H7 (cell line): ENCODE results near the gene CBX7. TPM values are rescaled to one million over a fixed set of nuclear protein-coding genes. Genes with fewer than 3 reads are reported as not detected.
A peak's percentile ranks its signal among the peaks of the same experiment; 100 is the strongest.

ENCODE experiments used
- DNase-seq: peaks from one replicate; pipeline ENCODE4 v3.0.0; 2012
- H3K27me3 ChIP-seq: 2 replicates; pipeline ENCODE4 v1.6.0; 2011; ENCODE audit warnings: mild to moderate bottlenecking, low read length; ENCODE audit not compliant: control insufficient read depth, insufficient read depth
- H3K36me3 ChIP-seq: replicated peaks from 2 replicates; pipeline ENCODE4 v1.5.1; 2011; ENCODE audit warnings: low read length; ENCODE audit not compliant: control insufficient read depth, insufficient read depth
- H3K4me3 ChIP-seq: 2 replicates; pipeline ENCODE4 v1.5.1; 2011; ENCODE audit warnings: low read depth, mild to moderate bottlenecking, control low read depth, low read length, moderate library complexity; ENCODE audit not compliant: insufficient read depth
- total RNA-seq: library from RNA; depleted of rRNA; stranded (reverse); fragments of >200 nt; shearing (Covaris generic); gene quantifications from 2 replicates; pipeline ENCODE4 v1.2.3, GENCODE V29; 2014; rRNA removed

The CBX7 gene
- total RNA-seq, 1 experiment from 2014 or later = 4.5 TPM

DNA sequence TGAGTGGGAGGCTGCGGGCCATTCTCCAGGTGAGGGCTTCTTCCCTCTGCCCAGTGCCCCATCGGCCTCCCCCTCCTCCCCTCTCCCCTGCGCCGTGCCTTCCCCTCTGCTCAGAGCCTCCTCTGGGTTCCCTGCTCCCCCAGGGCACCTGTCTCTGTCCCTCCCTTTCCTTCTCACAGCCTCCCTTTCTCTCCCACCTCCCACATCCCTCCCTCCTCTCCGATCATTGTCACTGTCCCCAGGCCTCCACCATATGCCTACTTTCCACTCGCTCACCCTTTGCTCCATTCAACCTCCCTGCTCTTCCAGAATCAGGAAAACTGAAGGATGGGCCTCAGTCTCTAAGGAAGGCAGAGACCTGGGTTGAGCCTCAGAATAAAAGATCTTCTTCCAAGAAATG, 65.4 kb downstream of the CBX7 start:
- Histone ChIP-seq H3K27me3 (no peaks in the 10 kb centered on the region), H3K36me3 (no peaks in the 10 kb centered on the region), H3K4me3 (no peak overlapping the region)
- peak; percentile 27 for DNase-seq

- DNase-seq = peak; percentile 10
- Histone ChIP-seq H3K4me3 (no peak overlapping the region), H3K27me3 (no peaks in the 10 kb centered on the region), H3K36me3 (no peaks in the 10 kb centered on the region)
These were observed 67.8 kb downstream of the CBX7 start for GRCh38 chr22:39084666-39085065.

GRCh38 chr22:39083212-39084165, 69.0 kb downstream of the CBX7 start:
- Histone ChIP-seq H3K36me3 (no peaks in the 10 kb centered on the region), H3K4me3 (no peak overlapping the region)
- peak; percentile 27 for DNase-seq

GRCh38 chr22:39081598-39081997, 70.9 kb downstream of the CBX7 start:
- H3K36me3 ChIP-seq = no peaks in the 10 kb centered on the region
- no peaks in the 10 kb centered on the region for H3K27me3 ChIP-seq
- DNase-seq = peak; percentile 26
- no peak overlapping the region for H3K4me3 ChIP-seq

More at GRCh38 chr22:39083212-39084165, 69.0 kb downstream of the CBX7 start:
- no peaks in the 10 kb centered on the region for H3K27me3 ChIP-seq

GRCh38 chr22:39081016-39081415, 71.5 kb downstream of the CBX7 start:
- peak; percentile 10 for DNase-seq
- H3K36me3 ChIP-seq = no peaks in the 10 kb centered on the region
- no peaks in the 10 kb centered on the region for H3K27me3 ChIP-seq
- no peak overlapping the region for H3K4me3 ChIP-seq

Other genes starting within 250 kb of the CBX7 start
- not detected in 2 replicates for gene APOBEC3A, start 195.1 kb downstream of the CBX7 start, total RNA-seq
- gene APOBEC3B, start 170.3 kb downstream of the CBX7 start, total RNA-seq = 4.4 and 6.5 TPM in 2 replicates
- 1.5 and 2.0 TPM in 2 replicates for gene APOBEC3C, start 138.4 kb downstream of the CBX7 start, total RNA-seq
- gene APOBEC3D, start 131.6 kb downstream of the CBX7 start, total RNA-seq = 2.7 and 3.9 TPM in 2 replicates
- 1.1 and 3.5 TPM in 2 replicates for gene APOBEC3F, start 111.8 kb downstream of the CBX7 start, total RNA-seq
- 3.0 and 4.2 TPM in 2 replicates for gene APOBEC3G, start 75.4 kb downstream of the CBX7 start, total RNA-seq
- 0.52 TPM in 1 of 2 replicates, not detected in the other for gene APOBEC3H, start 55.4 kb downstream of the CBX7 start, total RNA-seq
- 7.2 and 8.5 TPM in 2 replicates for gene PDGFB, start 92.3 kb upstream of the CBX7 start, total RNA-seq
- gene RPL3, start 166.9 kb upstream of the CBX7 start, total RNA-seq = 3,029 and 3,176 TPM in 2 replicates
- gene SYNGR1, start 197.3 kb upstream of the CBX7 start, total RNA-seq = 24.4 and 37.9 TPM in 2 replicates
- gene TAB1, start 247.1 kb upstream of the CBX7 start, total RNA-seq = 27.1 and 33.4 TPM in 2 replicates